HG03378 (cell line): ENCODE results near the gene TASP1.
"Not testable (repeated sequence)": the region's sequence is repeated elsewhere in the genome, so short reads cannot be mapped to it uniquely, and the experiment has no call there.

Experiments used
- ATAC-seq: cut with Tn5 transposase; IDR thresholded peaks from one replicate; pipeline ENCODE4 v1.9.1; 2021; ENCODE audit warnings: mild to moderate bottlenecking, moderate library complexity; ENCODE audit not compliant: unreplicated experiment

The TASP1 gene

GRCh38 chr20:13638496-13639149 is at the start of gene TASP1:
Gene TASP1 (minus strand): TSS chr20:13638932. CDS start chr20:13630078, 8,854 bp downstream.
- peak; percentile 100 for ATAC-seq

- ATAC-seq, result no peak
Measured at GRCh38 chr20:13687815-13688214, 49.1 kb upstream of the TASP1 start.

GRCh38 chr20:13685623-13686022 is 46.9 kb upstream of the TASP1 start:
- ATAC-seq, result no peak

GRCh38 chr20:13684566-13685222 is 46.0 kb upstream of the TASP1 start:
- ATAC-seq, result peak; percentile 80

GRCh38 chr20:13683833-13684232 is 45.1 kb upstream of the TASP1 start:
- ATAC-seq, result no peak

- peak; percentile 89 for ATAC-seq
Measured at GRCh38 chr20:13681248-13682125, 42.8 kb upstream of the TASP1 start.

- no peak for ATAC-seq
Measured at GRCh38 chr20:13678944-13679343, 40.2 kb upstream of the TASP1 start.

GRCh38 chr20:13677241-13677640 is 38.5 kb upstream of the TASP1 start:
- no peak for ATAC-seq

GRCh38 chr20:13676682-13677081 is 38.0 kb upstream of the TASP1 start:
- ATAC-seq, result no peak

- no peak for ATAC-seq
Measured at GRCh38 chr20:13672690-13673089, 34.0 kb upstream of the TASP1 start.

- no peak for ATAC-seq
Measured at GRCh38 chr20:13671916-13672378, 33.2 kb upstream of the TASP1 start.

GRCh38 chr20:13671512-13671911 is 32.8 kb upstream of the TASP1 start:
- ATAC-seq, result no peak

GRCh38 chr20:13670160-13670559 is 31.4 kb upstream of the TASP1 start:
- ATAC-seq, result no peak

GRCh38 chr20:13665709-13666395 is 27.1 kb upstream of the TASP1 start:
- no peak for ATAC-seq

- ATAC-seq, result no peak
Measured at GRCh38 chr20:13661070-13661685, 22.4 kb upstream of the TASP1 start.

- ATAC-seq, result peak; percentile 98
Measured at GRCh38 chr20:13659288-13659687, 20.6 kb upstream of the TASP1 start.

- not testable (repeated sequence) for ATAC-seq
Measured at GRCh38 chr20:13658060-13658459, 19.3 kb upstream of the TASP1 start.

GRCh38 chr20:13656721-13657368 is 18.1 kb upstream of the TASP1 start:
- no peak for ATAC-seq

- no peak for ATAC-seq
Measured at GRCh38 chr20:13654463-13655023, 15.8 kb upstream of the TASP1 start.

GRCh38 chr20:13650474-13650873 is 11.7 kb upstream of the TASP1 start:
- no peak for ATAC-seq
